Spinal cord (tissue), 10 donors: ENCODE data around the gene ZNF468. TPM values are rescaled to one million over a fixed set of nuclear protein-coding genes. Genes with fewer than 3 reads are reported as not detected.
A peak's percentile ranks its signal among the peaks of the same experiment; 100 is the strongest.
"Not testable (repeated sequence)": the region's sequence is repeated elsewhere in the genome, so short reads cannot be mapped to it uniquely, and the experiment has no call there.

ENCODE experiments used
- DNase-seq, 6 donors: peaks; one replicate each; pipeline versions ENCODE4 v3.0.0 to v3.0.0-alpha.2; 2013 to 2015; ENCODE audit warnings: low spot score in 6 of 6, low read depth in 4 of 6
- H3K27ac ChIP-seq: one replicate; pipeline ENCODE4 v1.5.1; 2013; ENCODE audit warnings: low read depth, low read length, control low read depth
- H3K27me3 ChIP-seq: one replicate; pipeline ENCODE4 v1.6.1; 2013; ENCODE audit warnings: low read length; ENCODE audit not compliant: control insufficient read depth, insufficient read depth
- H3K36me3 ChIP-seq: one replicate; pipeline ENCODE4 v1.6.1; 2013; ENCODE audit warnings: low read length; ENCODE audit not compliant: control insufficient read depth, insufficient read depth
- H3K4me1 ChIP-seq: one replicate; pipeline ENCODE4 v1.6.1; 2013; ENCODE audit warnings: low read length; ENCODE audit not compliant: control insufficient read depth, insufficient read depth
- H3K4me3 ChIP-seq: one replicate; pipeline ENCODE4 v1.5.1; 2013; ENCODE audit warnings: low read depth, low read length, control low read depth
- H3K9me3 ChIP-seq: one replicate; pipeline ENCODE4 v1.6.1; 2013; ENCODE audit warnings: low read length; ENCODE audit not compliant: control insufficient read depth, insufficient read depth
- WGBS: methylation state at CpG from one replicate; pipeline ENCODE4 v1.1.5; 2013; ENCODE audit warnings: missing lambda C conversion rate; ENCODE audit not compliant: insufficient coverage; 5-methylcytosine and 5-hydroxymethylcytosine counted together
- long read RNA-seq, 4 donors: transcript quantifications; one replicate each; lab custom pipeline, GENCODE V29; 2026
- polyA plus RNA-seq, 2 donors: library from polyadenylated mRNA; unstranded; fragments of 120-200 nt; gene quantifications; one replicate each; pipeline ENCODE4 v1.2.1, GENCODE V29; 2013; ENCODE audit not compliant: insufficient read length in 2 of 2
- total RNA-seq, 2 donors: library from RNA; depleted of rRNA in 1 of 2; stranded (reverse); fragments of 120-200 nt in 1 of 2; fragments of >200 nt in 1 of 2; gene quantifications; one replicate each; pipeline versions ENCODE4 v1.2.3 to v1.2.4, GENCODE V29; 2013 to 2014
- donor health status: healthy.

ZNF468 gene
- total RNA-seq = 10 to 100 TPM; 25.6 to 33.6 TPM
- polyA plus RNA-seq = 10 to 100 TPM; 17.5 to 17.7 TPM
- long read RNA-seq, donor 1, full-length matches to known transcripts = 1 of 1 reads
- long read RNA-seq, donor 1, partial matches to known transcripts = 0 of 1 reads
- long read RNA-seq, donor 1, other reads (novel, unspliced or antisense) = 0 of 1 reads
- long read RNA-seq, donor 2 = 0 reads
- long read RNA-seq, donor 3 = 0 reads
- long read RNA-seq, donor 4, full-length matches to known transcripts = 3 of 3 reads
- long read RNA-seq, donor 4, partial matches to known transcripts = 0 of 3 reads
- long read RNA-seq, donor 4, other reads (novel, unspliced or antisense) = 0 of 3 reads

- H3K4me1 ChIP-seq, H3K9me3 ChIP-seq, H3K27me3 ChIP-seq: not testable (repeated sequence)
- H3K4me3 ChIP-seq = peak within 1 kb of the TSS; percentile 56
- peak within 1 kb of the TSS; percentile 8 for H3K27ac ChIP-seq
- peaks cover 11% of the 10 kb centered on the region for H3K36me3 ChIP-seq
- WGBS = 0% methylated on average over 18 of the region's 43 CpGs
- DNase-seq = peak in 5 of 6 donors; percentile 24 to 90 (median 65)
These were observed at the start of gene ZNF468 for GRCh38 chr19:52857378-52858191. ZNF468 (minus strand) TSS chr19:52857619; CDS start chr19:52854272, 3,347 bp downstream.

DNA sequence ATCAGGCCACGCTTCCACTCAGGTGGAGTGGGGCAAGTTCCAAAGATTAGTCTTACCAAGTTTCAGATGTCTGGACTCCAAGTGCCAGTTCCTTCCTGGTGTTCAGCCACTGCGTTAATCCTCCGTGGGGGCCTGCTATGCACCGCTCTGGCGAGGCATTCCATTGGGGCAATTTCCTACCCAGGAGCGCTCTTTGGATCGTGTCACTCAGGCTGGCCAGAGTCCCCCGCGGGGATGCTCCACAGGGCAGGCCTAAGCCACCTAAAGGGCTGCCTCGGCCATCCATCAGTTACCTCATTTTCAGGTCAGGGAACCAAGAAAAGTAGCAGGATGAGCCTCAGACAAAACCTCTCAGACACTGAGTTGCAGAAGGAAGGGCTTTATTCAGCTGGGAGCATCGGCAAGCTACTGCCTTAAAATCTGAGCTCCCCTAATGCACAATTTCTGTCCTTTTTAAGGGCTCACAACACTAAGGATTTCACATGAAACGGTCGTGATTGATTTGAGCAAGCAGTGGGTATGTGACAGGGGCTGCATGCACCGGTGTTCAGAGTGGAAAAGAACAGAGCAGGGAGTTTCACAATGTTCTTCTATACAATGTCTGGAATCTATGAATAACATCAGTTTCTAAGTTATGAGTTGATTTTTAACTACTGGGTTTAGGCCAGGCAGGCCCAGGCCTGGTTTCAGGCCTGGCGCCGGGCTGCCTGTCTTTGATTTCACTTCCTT lies 46.8 kb upstream of the ZNF468 start:
- H3K4me3 ChIP-seq, H3K27ac ChIP-seq, H3K4me1 ChIP-seq, DNase-seq, H3K9me3 ChIP-seq, H3K27me3 ChIP-seq, H3K36me3 ChIP-seq: not testable (repeated sequence)
- WGBS = 88% methylated on average over 10 of the region's 16 CpGs

DNA sequence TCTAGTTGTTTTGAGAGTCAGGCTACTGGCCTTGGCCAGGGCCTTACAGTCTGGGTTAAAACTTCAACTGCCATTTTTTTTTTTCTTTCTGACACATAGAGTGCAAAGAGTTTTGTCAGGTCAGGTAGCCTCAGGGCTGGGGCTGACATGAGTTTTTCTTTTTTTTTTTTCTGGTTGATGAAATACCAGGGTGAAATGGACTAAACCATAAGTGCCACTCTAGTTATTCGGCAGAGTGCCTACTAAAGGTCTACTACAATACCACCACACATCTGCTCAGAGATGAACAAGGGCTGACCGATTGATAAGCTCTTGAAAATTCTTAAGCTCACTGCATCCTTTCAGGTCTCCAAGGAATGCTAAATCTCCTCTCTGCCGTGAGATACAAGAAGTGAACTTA lies 44.4 kb upstream of the ZNF468 start:
- no peaks in the 10 kb centered on the region for H3K27me3 ChIP-seq
- peaks cover 14% of the 10 kb centered on the region for H3K4me1 ChIP-seq
- H3K9me3 ChIP-seq = no peaks in the 10 kb centered on the region
- no peak for DNase-seq
- H3K27ac ChIP-seq = no peak overlapping the region
- H3K36me3 ChIP-seq = no peaks in the 10 kb centered on the region
- 94% methylated on average over 2 of the region's 3 CpGs for WGBS
- no peak overlapping the region for H3K4me3 ChIP-seq

- H3K27ac ChIP-seq, DNase-seq, H3K9me3 ChIP-seq, H3K27me3 ChIP-seq, H3K36me3 ChIP-seq, H3K4me3 ChIP-seq: not testable (repeated sequence)
- WGBS = 62% methylated on average over 2 of the region's 10 CpGs
- H3K4me1 ChIP-seq = peaks cover 23% of the 10 kb centered on the region
These were observed 41.2 kb upstream of the ZNF468 start for GRCh38 chr19:52898596-52898995.

GRCh38 chr19:52898101-52898500 lies 40.7 kb upstream of the ZNF468 start:
- peak overlapping the region; percentile 80 for H3K27ac ChIP-seq
- H3K27me3 ChIP-seq = no peaks in the 10 kb centered on the region

GRCh38 chr19:52897138-52897935 lies 39.9 kb upstream of the ZNF468 start, which contains the start of gene ZNF320:
ZNF320 (minus strand) TSS chr19:52897635; CDS start chr19:52890255, 7,380 bp downstream.
- H3K9me3 ChIP-seq = no peaks in the 10 kb centered on the region
- peak within 1 kb of the TSS; percentile 76 for H3K4me3 ChIP-seq
- no peaks in the 10 kb centered on the region for H3K27me3 ChIP-seq
- peaks cover 23% of the 10 kb centered on the region for H3K4me1 ChIP-seq
- H3K27ac ChIP-seq = peak within 1 kb of the TSS; percentile 80
- peaks cover 16% of the 10 kb centered on the region for H3K36me3 ChIP-seq
- under 1% methylated on average over 56 of the region's 56 CpGs for WGBS
- DNase-seq = peak; percentile 83 to 99 (median 92)

More at GRCh38 chr19:52898101-52898500, 40.7 kb upstream of the ZNF468 start:
- Histone ChIP-seq H3K4me1 (peaks cover 23% of the 10 kb centered on the region), H3K36me3 (peaks cover 13% of the 10 kb centered on the region), H3K9me3 (no peaks in the 10 kb centered on the region), H3K4me3 (peak overlapping the region; percentile 76)
- 45% methylated on average over 3 of the region's 15 CpGs for WGBS
- DNase-seq = no peak

- 26% methylated on average over 12 of the region's 24 CpGs for WGBS
- peaks cover 23% of the 10 kb centered on the region for H3K4me1 ChIP-seq
- H3K27me3 ChIP-seq = no peaks in the 10 kb centered on the region
- peak in 2 of 6 donors; percentile 2 to 29 for DNase-seq
- no peaks in the 10 kb centered on the region for H3K9me3 ChIP-seq
- H3K36me3 ChIP-seq = peaks cover 16% of the 10 kb centered on the region
- peak overlapping the region; percentile 76 for H3K4me3 ChIP-seq
- peak overlapping the region; percentile 80 for H3K27ac ChIP-seq
These were observed 39.2 kb upstream of the ZNF468 start for GRCh38 chr19:52896431-52897137.

DNA sequence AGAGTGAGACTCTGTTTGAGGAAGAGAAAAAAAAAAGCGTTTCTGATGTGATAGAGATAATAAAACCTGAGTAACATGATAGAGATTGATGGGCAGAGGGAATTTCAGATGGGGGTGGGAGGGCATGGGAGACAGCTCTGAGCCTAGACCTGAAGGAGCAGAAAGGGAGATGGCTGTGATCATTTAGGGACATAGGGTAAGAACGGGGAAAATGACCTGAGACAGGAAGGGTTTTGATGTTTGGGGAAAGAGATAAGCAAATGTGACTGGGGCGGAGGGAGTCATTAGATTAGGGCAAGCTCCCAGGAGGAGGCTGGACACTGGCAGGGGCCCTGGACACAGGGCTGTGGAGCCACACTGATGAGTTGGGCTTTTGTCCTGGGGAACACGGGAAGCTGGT lies 33.9 kb upstream of the ZNF468 start:
- Histone ChIP-seq H3K27me3 (no peaks in the 10 kb centered on the region), H3K9me3 (no peaks in the 10 kb centered on the region), H3K27ac (no peak overlapping the region), H3K4me3 (no peak overlapping the region), H3K4me1 (peaks cover 3% of the 10 kb centered on the region), H3K36me3 (peaks cover 50% of the 10 kb centered on the region)
- WGBS = 75% methylated on average over 4 of the region's 4 CpGs
- no peak for DNase-seq
